Adrenal gland (tissue), 5 donors: ENCODE data around the gene BRD1.

Experiments
- POLR2A ChIP-seq, 2 donors: fragments of 450-650 bp; IDR thresholded peaks; one replicate each; pipeline ENCODE4 v1.6.1; 2017; ENCODE audit warnings: antibody characterized with exemption in 2 of 2, mild to moderate bottlenecking in 2 of 2, moderate library complexity in 1 of 2
- TF ChIP-seq, protein P1 (sequence below), 6 experiments: fragments of 450-650 bp in 4 of 6; fragments of 200-600 bp in 2 of 6; sonication (generic) in 1 of 6; IDR thresholded peaks; 1 replicate in 5 of 6; 2 replicates in 1 of 6; pipeline versions ENCODE4 v1.5.1 to v1.8.0; 2016 to 2021; ENCODE audit warnings: antibody characterized with exemption in 6 of 6, mild to moderate bottlenecking in 2 of 6, moderate library complexity in 1 of 6
- donor health status: DM: no; HTN: no; CAD: no.

DNA sequence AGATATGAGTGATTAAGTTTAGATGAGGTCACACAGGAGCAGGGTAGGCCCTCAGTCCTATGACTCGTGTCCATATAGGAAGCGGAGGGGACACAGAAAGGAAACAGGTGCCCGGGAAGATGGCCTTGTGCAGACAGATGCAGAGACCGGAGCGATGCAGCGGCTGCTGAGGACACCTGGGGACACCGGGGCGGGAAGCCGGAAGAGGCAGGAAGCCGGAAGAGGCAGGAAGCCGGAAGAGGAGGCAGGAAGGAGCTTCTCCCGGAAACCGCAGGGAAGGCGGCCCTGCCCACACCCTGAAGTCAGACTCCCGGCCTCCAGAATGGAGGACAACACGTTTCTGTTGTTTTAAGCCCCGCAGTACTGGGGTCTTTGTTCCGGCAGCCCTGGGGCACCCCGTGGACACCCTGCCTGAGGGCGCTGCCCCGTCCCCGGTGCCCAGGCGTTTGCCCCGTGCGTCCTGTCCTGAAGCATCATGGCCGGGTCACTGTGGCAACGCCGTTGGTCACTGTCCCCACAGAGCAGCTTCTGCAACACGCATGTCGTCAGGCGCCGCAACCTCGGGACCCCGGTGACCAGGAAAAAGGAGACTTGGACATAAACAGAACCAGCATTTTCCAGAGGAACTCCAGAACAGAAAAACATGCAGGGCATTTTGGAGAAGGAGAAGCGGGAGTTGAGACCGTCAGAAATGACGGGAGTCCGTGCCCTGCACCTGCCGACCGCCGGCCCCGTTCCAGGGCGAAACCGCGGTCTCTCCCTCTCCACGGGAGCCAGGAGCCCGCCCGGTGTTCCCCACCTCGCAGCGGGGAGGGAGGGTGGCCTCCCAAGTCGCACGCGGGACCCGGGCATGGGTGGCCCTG lies 103.4 kb downstream of the BRD1 start:
- TF ChIP-seq, protein P1, sequence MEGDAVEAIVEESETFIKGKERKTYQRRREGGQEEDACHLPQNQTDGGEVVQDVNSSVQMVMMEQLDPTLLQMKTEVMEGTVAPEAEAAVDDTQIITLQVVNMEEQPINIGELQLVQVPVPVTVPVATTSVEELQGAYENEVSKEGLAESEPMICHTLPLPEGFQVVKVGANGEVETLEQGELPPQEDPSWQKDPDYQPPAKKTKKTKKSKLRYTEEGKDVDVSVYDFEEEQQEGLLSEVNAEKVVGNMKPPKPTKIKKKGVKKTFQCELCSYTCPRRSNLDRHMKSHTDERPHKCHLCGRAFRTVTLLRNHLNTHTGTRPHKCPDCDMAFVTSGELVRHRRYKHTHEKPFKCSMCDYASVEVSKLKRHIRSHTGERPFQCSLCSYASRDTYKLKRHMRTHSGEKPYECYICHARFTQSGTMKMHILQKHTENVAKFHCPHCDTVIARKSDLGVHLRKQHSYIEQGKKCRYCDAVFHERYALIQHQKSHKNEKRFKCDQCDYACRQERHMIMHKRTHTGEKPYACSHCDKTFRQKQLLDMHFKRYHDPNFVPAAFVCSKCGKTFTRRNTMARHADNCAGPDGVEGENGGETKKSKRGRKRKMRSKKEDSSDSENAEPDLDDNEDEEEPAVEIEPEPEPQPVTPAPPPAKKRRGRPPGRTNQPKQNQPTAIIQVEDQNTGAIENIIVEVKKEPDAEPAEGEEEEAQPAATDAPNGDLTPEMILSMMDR (IDR thresholded peaks at IDR 0.05), result no peak
- no peak for TF ChIP-seq POLR2A (IDR thresholded peaks at IDR 0.05)
